GM21360 (cell line): Measurements from ENCODE around the gene MAP1B.

Experiments used
- ATAC-seq: cut with Tn5 transposase; IDR thresholded peaks from one replicate; pipeline ENCODE4 v1.9.1; 2021; ENCODE audit warnings: mild to moderate bottlenecking, moderate library complexity; ENCODE audit not compliant: unreplicated experiment

Gene MAP1B

DNA sequence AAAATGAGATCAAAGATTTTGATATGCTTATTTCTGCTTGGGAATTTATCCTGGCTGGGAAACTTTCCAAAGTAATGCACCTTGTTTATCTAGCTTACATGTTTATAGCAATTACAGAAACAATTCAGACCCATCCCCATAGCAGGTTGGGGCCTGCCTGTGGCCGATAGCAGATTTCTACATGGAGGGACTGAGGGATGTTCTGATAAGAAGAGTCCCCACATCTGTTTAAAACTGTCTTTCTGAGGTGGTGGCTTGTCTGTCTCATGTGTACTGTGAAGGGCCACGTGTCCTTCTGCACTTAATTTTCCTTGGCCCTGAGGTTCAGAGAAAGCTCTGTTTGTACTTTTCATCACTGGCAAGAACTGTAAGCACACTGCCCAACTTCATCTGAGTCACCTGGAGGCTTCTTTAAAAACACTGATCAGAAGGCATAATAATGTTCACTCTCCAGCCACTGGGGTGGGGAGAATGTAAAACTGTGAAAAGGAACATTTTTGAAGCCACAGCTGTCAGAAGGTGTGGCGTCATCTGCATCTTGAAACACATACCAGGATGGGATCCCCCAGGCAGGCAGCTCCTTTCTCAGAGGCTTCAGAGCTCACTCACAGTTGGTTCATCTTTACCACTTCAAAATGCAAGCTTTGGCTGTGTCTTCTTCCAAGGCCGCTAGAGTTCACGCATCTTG lies 80.3 kb downstream of the MAP1B start:
- no peak for ATAC-seq

DNA sequence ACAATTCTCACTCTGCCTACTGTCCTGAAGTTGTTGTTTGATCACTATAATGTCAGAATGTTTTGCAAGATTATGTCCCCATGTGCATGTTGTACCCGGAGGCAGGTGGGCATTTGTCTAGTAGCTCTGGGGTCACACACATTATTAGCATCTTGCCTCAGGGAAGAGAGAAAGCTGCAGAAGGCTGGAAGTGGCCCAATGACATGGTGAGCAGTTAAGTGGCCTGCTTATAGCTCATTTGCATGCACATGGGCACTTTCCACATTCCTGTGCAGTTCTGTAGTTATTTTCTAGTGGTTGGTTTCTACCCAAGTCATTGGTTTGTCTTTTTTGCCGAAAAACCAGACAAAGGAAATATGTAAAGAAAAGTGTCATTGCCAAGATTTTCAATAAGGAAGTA lies 80.9 kb downstream of the MAP1B start:
- no peak for ATAC-seq

DNA sequence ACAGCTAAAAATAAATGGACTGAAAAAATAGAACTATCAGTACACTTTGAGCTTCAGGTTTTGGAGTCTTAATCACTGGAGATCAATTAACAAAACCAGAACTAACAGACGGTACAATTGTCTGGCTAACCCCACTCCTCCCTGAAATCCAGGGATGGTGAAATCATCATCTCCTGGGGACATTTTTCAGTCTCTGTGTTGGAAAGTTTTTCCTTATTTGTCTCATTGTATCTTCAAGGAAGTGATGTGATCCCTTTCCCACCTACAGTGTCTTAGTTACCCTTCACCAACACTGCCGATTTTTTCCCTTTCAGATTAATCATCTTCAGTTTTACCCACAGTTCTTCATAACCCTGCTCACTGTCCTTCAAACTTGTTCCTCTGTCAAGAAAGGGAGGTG lies 81.9 kb downstream of the MAP1B start:
- ATAC-seq: no peak

DNA sequence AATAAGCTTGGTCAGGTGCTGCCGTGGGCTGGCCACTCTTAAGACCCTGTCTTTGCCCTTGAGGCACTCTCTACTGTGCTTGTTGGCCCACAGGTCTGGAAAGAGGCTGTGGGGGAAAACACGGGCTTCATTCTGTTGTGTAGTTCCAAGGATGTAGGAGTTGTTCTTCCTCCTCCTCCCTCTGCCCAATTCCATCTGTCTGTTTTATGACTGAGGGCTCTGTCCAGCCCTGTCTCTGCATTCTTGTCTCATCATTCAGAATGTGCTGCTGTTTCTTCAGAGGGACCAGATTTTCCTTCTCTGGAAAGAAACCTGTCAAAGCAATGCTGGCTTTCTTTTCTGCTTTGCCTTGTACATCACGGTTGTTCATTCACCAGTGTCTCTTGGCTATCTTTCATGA lies 84.1 kb downstream of the MAP1B start:
- no peak for ATAC-seq

GRCh38 chr5:72194846-72195245 lies 87.6 kb downstream of the MAP1B start:
- ATAC-seq: peak; percentile 89

DNA sequence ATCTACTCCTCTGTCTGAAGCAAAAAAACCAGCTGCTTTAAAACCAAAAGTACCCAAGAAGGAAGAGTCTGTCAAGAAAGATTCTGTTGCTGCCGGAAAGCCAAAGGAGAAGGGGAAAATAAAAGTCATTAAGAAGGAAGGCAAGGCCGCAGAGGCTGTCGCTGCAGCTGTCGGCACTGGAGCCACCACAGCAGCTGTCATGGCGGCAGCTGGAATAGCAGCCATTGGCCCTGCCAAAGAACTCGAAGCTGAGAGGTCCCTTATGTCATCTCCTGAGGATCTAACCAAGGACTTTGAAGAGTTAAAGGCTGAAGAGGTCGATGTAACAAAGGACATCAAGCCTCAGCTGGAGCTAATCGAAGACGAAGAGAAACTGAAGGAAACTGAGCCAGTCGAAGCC lies 88.3 kb downstream of the MAP1B start:
- no peak for ATAC-seq

DNA sequence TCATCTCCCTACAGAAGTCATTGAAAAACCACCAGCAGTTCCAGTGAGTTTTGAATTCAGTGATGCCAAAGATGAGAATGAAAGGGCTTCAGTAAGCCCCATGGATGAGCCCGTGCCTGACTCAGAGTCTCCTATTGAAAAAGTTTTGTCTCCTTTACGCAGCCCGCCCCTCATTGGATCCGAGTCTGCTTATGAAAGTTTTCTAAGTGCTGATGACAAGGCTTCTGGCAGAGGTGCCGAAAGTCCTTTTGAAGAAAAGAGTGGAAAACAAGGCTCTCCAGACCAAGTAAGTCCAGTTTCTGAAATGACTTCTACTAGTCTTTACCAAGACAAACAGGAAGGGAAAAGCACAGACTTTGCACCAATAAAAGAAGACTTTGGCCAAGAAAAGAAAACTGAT lies 90.1 kb downstream of the MAP1B start:
- no peak for ATAC-seq

DNA sequence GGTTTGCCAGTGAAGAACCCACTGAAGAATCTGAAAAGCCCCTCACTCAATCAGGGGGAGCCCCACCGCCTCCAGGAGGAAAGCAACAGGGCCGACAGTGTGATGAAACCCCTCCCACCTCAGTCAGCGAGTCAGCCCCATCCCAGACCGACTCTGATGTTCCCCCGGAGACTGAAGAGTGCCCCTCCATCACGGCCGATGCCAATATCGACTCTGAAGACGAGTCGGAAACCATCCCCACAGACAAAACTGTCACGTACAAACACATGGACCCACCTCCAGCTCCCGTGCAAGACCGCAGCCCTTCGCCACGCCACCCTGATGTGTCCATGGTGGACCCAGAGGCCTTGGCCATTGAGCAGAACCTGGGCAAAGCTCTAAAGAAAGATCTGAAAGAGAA lies 92.4 kb downstream of the MAP1B start:
- ATAC-seq: no peak

GRCh38 chr5:72202331-72202825 lies 95.1 kb downstream of the MAP1B start:
- ATAC-seq: no peak

GRCh38 chr5:72203251-72203845 lies 96.1 kb downstream of the MAP1B start:
- ATAC-seq: no peak

DNA sequence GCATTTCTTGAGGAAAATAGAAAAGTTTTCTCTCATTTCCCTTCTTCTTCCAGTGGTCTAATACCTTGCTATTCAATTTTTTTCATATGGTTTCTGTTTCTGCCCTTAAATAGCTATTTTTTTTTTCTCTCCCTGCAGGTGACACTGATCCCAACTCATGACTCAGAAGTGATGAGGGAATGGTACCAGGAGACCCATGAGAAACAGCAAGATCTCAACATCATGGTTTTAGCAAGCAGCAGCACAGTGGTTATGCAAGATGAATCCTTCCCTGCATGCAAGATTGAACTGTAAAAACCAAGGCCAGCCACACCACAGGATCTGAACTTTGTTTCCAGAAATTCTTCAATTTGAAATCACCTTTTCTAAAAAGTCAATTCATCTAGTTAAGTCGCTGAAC lies 97.7 kb downstream of the MAP1B start:
- no peak for ATAC-seq

- no peak for ATAC-seq
Observed at GRCh38 chr5:72205431-72206009, 98.2 kb downstream of the MAP1B start.

- no peak for ATAC-seq
Observed at GRCh38 chr5:72206160-72206559, 98.9 kb downstream of the MAP1B start.

DNA sequence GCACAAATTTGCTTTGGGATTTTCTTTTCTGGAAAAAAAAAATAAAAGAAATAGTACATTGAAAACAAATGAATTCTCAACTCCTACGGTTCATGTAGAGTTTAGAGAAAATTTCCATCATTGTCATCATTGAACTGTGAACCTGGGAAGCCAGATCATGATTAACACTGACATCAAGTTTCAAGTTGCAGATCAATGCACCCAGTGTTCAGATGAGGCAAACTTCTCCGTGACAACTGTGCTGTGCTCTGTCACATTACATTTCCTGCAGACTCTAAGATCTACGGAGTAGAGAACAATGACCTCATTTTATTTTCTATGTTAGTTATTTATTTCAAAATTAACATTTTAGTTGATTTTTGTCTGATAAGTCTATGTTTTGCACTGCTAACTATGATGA lies 99.7 kb downstream of the MAP1B start:
- ATAC-seq: no peak

GRCh38 chr5:72208324-72208926 lies 101.2 kb downstream of the MAP1B start:
- ATAC-seq: no peak

- ATAC-seq: no peak
Observed at GRCh38 chr5:72209147-72210115, 102.2 kb downstream of the MAP1B start.

DNA sequence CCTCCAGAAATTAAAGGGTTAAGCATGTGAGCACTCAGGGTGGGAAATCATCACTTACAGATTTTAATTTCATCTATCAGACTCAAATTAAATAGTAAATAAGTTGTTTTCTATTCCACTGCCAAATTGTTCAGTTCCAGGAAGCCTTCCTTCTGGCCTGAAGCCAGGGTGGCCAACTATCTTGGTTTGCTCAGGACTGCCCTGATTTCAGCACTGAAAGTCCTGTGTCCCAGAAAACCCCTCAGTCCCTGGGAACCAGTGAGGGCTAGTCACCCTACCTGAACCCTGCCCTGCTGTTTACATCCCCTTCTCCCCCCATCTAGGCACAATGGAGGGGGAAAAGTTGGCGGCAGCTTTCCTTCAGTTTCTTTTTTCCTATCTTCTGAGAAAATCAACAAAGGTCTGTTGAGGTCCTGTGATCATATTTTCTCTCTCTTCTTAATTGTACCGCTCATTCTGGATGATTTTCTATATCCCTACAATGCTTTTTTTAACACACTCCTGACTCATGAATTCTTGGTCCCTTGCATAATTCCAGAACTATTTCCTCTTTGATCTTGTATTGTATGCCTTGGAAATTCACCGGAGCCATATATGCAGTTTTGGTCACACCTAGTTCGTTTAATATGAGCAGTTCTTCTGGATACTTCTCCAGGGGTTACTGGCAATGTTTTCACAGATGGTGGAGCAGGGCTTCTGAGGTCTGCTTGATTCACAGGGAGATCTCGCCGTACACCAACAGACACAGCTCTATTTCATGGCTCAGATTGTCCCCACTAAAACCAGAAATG lies 103.8 kb downstream of the MAP1B start:
- no peak for ATAC-seq

DNA sequence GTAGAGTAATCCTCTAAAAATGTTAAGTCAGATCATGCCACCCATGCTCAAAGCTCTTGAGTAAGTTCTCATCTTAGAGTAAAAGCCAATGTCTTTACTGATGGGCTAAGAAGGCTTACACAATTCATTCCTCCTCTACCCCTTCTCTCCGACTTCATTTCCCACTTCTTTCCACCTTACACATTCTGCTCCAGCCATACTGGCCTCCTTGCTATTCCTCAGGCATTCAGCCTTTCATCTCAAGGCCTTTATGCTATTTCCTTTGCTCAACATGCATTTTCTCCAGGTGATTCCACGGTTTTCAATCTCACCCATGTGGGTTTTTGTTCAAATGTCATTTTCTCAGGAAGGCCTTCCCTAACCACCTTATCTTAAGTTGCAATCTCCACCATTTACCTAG lies 104.9 kb downstream of the MAP1B start:
- ATAC-seq: no peak

DNA sequence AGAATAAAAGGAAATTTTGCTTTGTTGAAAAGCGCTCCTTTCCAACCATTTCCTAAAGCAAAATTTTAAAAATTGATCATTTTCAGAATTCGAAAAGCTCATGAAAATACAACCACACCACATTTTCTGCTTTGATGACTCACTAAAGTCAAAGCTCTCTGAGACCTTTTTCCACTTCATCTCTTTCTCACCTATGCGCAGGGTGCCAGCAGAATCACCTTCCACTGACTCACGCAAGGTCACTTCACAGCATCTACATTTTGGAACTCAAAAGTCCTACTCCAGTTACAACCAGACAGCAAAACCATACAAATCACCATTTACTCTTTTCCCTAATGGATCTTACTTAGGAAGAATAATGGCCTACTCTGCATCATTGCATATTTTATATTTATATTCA lies 106.2 kb downstream of the MAP1B start:
- no peak for ATAC-seq

DNA sequence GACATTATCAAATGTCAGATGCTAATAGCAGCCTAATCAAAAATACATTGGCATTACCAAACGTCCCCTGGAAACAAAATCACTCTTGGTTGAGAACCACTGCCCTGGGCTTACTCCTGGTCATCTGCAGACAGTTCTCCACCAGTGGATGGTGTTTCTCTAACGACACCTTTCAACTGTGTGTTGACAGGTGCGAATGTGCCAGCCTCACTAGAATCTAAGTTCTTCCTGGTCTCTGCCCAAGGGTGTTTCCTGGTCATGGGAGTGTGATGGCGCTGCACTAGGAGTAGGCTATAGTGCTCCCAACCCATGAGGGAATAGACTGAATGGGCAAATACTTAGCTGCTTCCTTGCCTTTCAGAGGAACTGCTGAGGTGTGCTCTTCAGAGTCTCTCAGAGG lies 106.9 kb downstream of the MAP1B start:
- ATAC-seq: no peak
